Liver (tissue), 9 donors: ENCODE results near the gene PSMA5. TPM values are rescaled to one million over a fixed set of nuclear protein-coding genes. Genes with fewer than 3 reads are reported as not detected.
"Not testable (repeated sequence)": the region's sequence is repeated elsewhere in the genome, so short reads cannot be mapped to it uniquely, and the experiment has no call there.

Experiments used
- DNase-seq: peaks from one replicate; pipeline ENCODE4 v3.0.0-alpha.2; 2017; ENCODE audit warnings: low spot score
- H3K27ac ChIP-seq, 2 donors: one replicate each; pipeline ENCODE4 v1.7.0; 2013; ENCODE audit warnings: inconsistent platforms in 2 of 2, low read length in 2 of 2, control low read depth in 1 of 2, low read depth in 1 of 2, mild to moderate bottlenecking in 1 of 2
- H3K27me3 ChIP-seq, 4 donors: one replicate each; pipeline versions ENCODE4 v1.6.1 to v1.7.0; 2013; ENCODE audit warnings: low read length in 3 of 4, inconsistent platforms in 1 of 4, mild to moderate bottlenecking in 1 of 4, moderate library complexity in 1 of 4; ENCODE audit not compliant: control insufficient read depth in 4 of 4, insufficient read depth in 4 of 4
- H3K36me3 ChIP-seq, 4 donors: one replicate each; pipeline versions ENCODE4 v1.6.1 to v1.7.0; 2013; ENCODE audit warnings: low read length in 3 of 4, mild to moderate bottlenecking in 3 of 4, low read depth in 1 of 4, moderate library complexity in 1 of 4; ENCODE audit not compliant: control insufficient read depth in 4 of 4, insufficient read depth in 3 of 4
- H3K4me1 ChIP-seq, 4 donors: one replicate each; pipeline versions ENCODE4 v1.6.1 to v1.7.0; 2013; ENCODE audit warnings: low read length in 3 of 4, mild to moderate bottlenecking in 3 of 4, moderate library complexity in 1 of 4; ENCODE audit not compliant: control insufficient read depth in 4 of 4, insufficient read depth in 4 of 4
- H3K4me3 ChIP-seq, 3 donors: one replicate each; pipeline versions ENCODE4 v1.6.1 to v1.7.0; 2013; ENCODE audit warnings: low read length in 3 of 3, control low read depth in 1 of 3, low read depth in 1 of 3, mild to moderate bottlenecking in 1 of 3
- H3K9ac ChIP-seq, 2 donors: one replicate each; pipeline ENCODE4 v1.7.0; 2013; ENCODE audit warnings: low read length in 2 of 2, mild to moderate bottlenecking in 2 of 2, moderate library complexity in 2 of 2, control low read depth in 1 of 2, low read depth in 1 of 2
- H3K9me3 ChIP-seq, 4 donors: one replicate each; pipeline versions ENCODE4 v1.6.1 to v1.7.0; 2013; ENCODE audit warnings: low read length in 3 of 4; ENCODE audit not compliant: control insufficient read depth in 4 of 4
- EGR1 ChIP-seq, 2 donors: IDR thresholded peaks; 2 replicates each; pipeline ENCODE4 v1.6.1; 2016 to 2018; ENCODE audit warnings: antibody characterized with exemption in 2 of 2, low read depth in 2 of 2
- FOXA1 ChIP-seq: IDR thresholded peaks from 2 replicates; pipeline ENCODE4 v1.6.1; 2016; ENCODE audit warnings: antibody characterized with exemption
- GABPA ChIP-seq, 2 donors: IDR thresholded peaks in 1 of 2; conservative IDR thresholded peaks in 1 of 2; 2 replicates each; pipeline ENCODE4 v1.6.1; 2016; ENCODE audit warnings: antibody characterized with exemption in 2 of 2, mild to moderate bottlenecking in 1 of 2, moderate library complexity in 1 of 2
- HNF4A ChIP-seq, 2 donors: conservative IDR thresholded peaks; 2 replicates each; pipeline ENCODE4 v1.6.1; 2016; ENCODE audit warnings: antibody characterized with exemption in 2 of 2, mild to moderate bottlenecking in 2 of 2
- HNF4G ChIP-seq: IDR thresholded peaks from 2 replicates; pipeline ENCODE4 v1.6.1; 2016; ENCODE audit warnings: antibody characterized with exemption
- NR2F2 ChIP-seq: IDR thresholded peaks from 2 replicates; pipeline ENCODE4 v1.6.1; 2016; ENCODE audit warnings: antibody characterized with exemption
- RAD21 ChIP-seq, 2 donors: IDR thresholded peaks; 2 replicates each; pipeline ENCODE4 v1.6.1; 2016; ENCODE audit warnings: antibody characterized with exemption in 2 of 2, mild to moderate bottlenecking in 2 of 2
- REST ChIP-seq: IDR thresholded peaks from 2 replicates; pipeline ENCODE4 v1.6.1; 2016; ENCODE audit warnings: antibody characterized with exemption, mild to moderate bottlenecking
- RXRA ChIP-seq, 2 donors: IDR thresholded peaks; 2 replicates each; pipeline ENCODE4 v1.6.1; 2017 to 2018; ENCODE audit warnings: antibody characterized with exemption in 2 of 2, mild to moderate bottlenecking in 1 of 2
- SP1 ChIP-seq: IDR thresholded peaks from 2 replicates; pipeline ENCODE4 v1.6.1; 2018; ENCODE audit warnings: antibody characterized with exemption, mild to moderate bottlenecking
- TAF1 ChIP-seq: conservative IDR thresholded peaks from 2 replicates; pipeline ENCODE4 v1.6.1; 2016; ENCODE audit warnings: antibody characterized with exemption, mild to moderate bottlenecking
- YY1 ChIP-seq: IDR thresholded peaks from 2 replicates; pipeline ENCODE4 v1.6.1; 2016; ENCODE audit warnings: antibody characterized with exemption, mild to moderate bottlenecking
- WGBS: extraction: QIAGEN DNeasy Blood & Tissue Kit; methylation state at CpG from one replicate; pipeline ENCODE4 v1.1.7; 2013; 5-methylcytosine and 5-hydroxymethylcytosine counted together
- polyA plus RNA-seq, 2 donors: library from polyadenylated mRNA; stranded (reverse) in 1 of 2; unstranded in 1 of 2; fragments of 200-250 nt in 1 of 2; fragments of >200 nt in 1 of 2; fragmentation: Nextera tagmentation in 1 of 2; extraction: Ambion mirVana in 1 of 2; gene quantifications; one replicate each; pipeline versions ENCODE4 v1.2.1 to v1.2.3, GENCODE V29; 2013 to 2015
- total RNA-seq, 2 donors: library from RNA; depleted of rRNA; stranded (reverse); fragments of >200 nt; gene quantifications; one replicate each; pipeline ENCODE4 v1.2.3, GENCODE V29; 2014
- TF ChIP-seq, protein P1 (sequence below): IDR thresholded peaks from 2 replicates; pipeline ENCODE4 v1.6.1; 2016; ENCODE audit warnings: antibody characterized with exemption
- TF ChIP-seq, protein P2 (sequence below): IDR thresholded peaks from 2 replicates; pipeline ENCODE4 v1.6.1; 2016; ENCODE audit warnings: antibody characterized with exemption
- TF ChIP-seq, protein P3 (sequence below): fragments of 150-350 bp; IDR thresholded peaks from 2 replicates; pipeline ENCODE4 v1.5.1; 2017; ENCODE audit warnings: improper control_type of control experiment, low read depth, low read length; ENCODE audit not compliant: missing input control
- donor health status: healthy.
- donor health status: healthy.
- donor health status: healthy.
- donor health status: healthy.
- donor health status: healthy.

PSMA5 gene
- total and polyA plus RNA-seq, 4 donors = 26.3 to 88.6 (median 67.9) TPM

DNA sequence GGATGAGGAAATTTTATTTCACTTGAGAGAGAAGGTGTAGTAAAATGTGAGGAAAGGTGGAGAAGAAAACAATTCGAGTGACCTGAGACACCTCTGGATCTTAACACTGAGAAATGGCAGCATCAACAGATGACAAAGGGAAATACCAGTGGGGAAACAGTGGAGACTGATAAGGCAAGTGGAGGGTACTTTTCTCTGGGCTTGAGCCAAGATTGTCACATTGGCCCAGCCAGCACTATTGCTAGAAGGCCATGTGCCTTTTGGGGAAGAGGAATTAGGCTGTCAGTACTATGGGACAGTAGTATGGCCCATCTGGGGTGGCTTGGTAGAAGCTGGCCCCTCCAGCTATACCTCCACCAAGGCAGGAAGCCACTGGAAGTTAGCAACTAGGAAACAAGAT is 48.4 kb upstream of the PSMA5 start:
- TF ChIP-seq TAF1 = no peak
- TF ChIP-seq YY1 = no peak
- no peak for TF ChIP-seq HNF4A (conservative IDR thresholded peaks at IDR 0.05)
- no peak for TF ChIP-seq RXRA (IDR thresholded peaks at IDR 0.05)
- TF ChIP-seq, protein P1, sequence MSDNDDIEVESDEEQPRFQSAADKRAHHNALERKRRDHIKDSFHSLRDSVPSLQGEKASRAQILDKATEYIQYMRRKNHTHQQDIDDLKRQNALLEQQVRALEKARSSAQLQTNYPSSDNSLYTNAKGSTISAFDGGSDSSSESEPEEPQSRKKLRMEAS = no peak
- no peak for TF ChIP-seq FOXA1
- no peak for TF ChIP-seq GABPA (IDR thresholded peaks at IDR 0.05 in 1 of 2, conservative IDR thresholded peaks at IDR 0.05 in 1 of 2)
- no peak for TF ChIP-seq RAD21 (IDR thresholded peaks at IDR 0.05)
- TF ChIP-seq, protein P2, sequence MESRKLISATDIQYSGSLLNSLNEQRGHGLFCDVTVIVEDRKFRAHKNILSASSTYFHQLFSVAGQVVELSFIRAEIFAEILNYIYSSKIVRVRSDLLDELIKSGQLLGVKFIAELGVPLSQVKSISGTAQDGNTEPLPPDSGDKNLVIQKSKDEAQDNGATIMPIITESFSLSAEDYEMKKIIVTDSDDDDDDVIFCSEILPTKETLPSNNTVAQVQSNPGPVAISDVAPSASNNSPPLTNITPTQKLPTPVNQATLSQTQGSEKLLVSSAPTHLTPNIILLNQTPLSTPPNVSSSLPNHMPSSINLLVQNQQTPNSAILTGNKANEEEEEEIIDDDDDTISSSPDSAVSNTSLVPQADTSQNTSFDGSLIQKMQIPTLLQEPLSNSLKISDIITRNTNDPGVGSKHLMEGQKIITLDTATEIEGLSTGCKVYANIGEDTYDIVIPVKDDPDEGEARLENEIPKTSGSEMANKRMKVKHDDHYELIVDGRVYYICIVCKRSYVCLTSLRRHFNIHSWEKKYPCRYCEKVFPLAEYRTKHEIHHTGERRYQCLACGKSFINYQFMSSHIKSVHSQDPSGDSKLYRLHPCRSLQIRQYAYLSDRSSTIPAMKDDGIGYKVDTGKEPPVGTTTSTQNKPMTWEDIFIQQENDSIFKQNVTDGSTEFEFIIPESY = no peak
- no peak for TF ChIP-seq EGR1 (IDR thresholded peaks at IDR 0.05; ENCODE audit: low read depth in 2 of 2)
- no peak for TF ChIP-seq SP1
- TF ChIP-seq HNF4G = no peak
- TF ChIP-seq NR2F2 = no peak
- TF ChIP-seq, protein P3, sequence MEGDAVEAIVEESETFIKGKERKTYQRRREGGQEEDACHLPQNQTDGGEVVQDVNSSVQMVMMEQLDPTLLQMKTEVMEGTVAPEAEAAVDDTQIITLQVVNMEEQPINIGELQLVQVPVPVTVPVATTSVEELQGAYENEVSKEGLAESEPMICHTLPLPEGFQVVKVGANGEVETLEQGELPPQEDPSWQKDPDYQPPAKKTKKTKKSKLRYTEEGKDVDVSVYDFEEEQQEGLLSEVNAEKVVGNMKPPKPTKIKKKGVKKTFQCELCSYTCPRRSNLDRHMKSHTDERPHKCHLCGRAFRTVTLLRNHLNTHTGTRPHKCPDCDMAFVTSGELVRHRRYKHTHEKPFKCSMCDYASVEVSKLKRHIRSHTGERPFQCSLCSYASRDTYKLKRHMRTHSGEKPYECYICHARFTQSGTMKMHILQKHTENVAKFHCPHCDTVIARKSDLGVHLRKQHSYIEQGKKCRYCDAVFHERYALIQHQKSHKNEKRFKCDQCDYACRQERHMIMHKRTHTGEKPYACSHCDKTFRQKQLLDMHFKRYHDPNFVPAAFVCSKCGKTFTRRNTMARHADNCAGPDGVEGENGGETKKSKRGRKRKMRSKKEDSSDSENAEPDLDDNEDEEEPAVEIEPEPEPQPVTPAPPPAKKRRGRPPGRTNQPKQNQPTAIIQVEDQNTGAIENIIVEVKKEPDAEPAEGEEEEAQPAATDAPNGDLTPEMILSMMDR = no peak
- no peak for TF ChIP-seq REST
- no peak overlapping the region for H3K27ac ChIP-seq
- no peaks in the 10 kb centered on the region for H3K9me3 ChIP-seq
- WGBS = 78% methylated on average over 1 of the region's 1 CpG
- no peaks in the 10 kb centered on the region for H3K4me1 ChIP-seq
- H3K9ac ChIP-seq = no peak overlapping the region
- H3K36me3 ChIP-seq = peaks cover 0 to 2% (median 0%) of the 10 kb centered on the region in 4 donors
- no peaks in the 10 kb centered on the region for H3K27me3 ChIP-seq
- no peak overlapping the region for H3K4me3 ChIP-seq
- no peak for DNase-seq

DNA sequence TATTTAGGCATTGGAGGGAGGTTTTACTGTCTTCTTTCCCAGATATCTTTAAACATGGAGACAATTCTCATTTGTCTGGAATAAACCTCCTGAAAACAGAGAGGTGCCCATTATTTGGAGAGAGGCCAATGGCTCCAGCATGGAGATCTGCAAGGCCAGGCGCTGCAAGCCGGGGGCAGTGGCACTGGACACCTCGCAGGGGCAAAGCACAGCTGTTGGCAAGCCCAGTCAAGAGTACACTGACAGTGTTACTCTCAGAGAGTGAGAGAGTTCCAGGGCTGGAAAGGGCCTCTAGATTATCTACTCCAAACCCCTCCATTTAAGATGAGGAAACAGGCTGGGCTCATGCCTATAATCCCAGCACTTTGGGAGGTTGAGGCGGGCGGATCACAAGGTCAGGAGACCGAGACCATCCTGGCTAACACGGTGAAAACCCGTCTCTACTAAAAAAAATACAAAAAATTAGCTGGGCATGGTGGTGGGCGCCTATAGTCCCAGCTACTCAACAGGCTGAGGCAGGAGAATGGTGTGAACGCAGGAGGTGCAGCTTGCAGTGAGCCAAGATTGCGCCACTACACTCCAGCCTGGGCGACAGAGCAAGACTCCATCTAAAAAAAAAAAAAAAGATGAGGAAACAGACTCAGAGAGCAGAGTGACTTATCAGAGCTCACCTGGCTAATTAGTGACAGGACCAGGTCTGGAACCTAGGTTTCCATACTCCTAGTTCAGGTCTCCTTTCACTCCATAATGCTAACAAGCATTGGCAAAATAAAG is 47.2 kb upstream of the PSMA5 start:
- H3K27ac ChIP-seq, H3K9ac ChIP-seq, H3K4me3 ChIP-seq, H3K9me3 ChIP-seq, H3K36me3 ChIP-seq, H3K4me1 ChIP-seq, H3K27me3 ChIP-seq: not testable (repeated sequence)
- peak; percentile 9 for DNase-seq
- 88% methylated on average over 12 of the region's 12 CpGs for WGBS
